ENCODE data around the gene UNC13A.
"Not testable (repeated sequence)": the region's sequence is repeated elsewhere in the genome, so short reads cannot be mapped to it uniquely, and the experiment has no call there.

DNA sequence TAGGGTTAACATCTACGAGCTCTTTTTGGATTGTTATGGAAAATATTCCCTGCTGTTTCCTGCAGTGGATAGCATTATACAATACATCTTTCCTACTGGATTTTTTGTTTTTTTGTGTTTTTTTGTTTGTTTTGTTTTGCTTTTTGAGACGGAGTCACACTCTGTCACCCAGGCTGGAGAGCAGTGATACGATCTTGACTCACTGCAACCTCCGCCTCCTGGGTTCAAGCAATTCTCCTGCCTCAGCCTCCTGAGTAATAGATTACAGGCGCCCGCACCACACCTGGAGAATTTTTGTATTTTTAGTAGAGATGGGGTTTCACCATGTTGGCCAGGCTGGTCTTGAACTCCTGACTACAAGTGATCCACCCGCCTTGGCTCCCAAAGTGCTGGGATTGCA is 102.8 kb downstream of the UNC13A start:
- TF ChIP-seq, protein P1, sequence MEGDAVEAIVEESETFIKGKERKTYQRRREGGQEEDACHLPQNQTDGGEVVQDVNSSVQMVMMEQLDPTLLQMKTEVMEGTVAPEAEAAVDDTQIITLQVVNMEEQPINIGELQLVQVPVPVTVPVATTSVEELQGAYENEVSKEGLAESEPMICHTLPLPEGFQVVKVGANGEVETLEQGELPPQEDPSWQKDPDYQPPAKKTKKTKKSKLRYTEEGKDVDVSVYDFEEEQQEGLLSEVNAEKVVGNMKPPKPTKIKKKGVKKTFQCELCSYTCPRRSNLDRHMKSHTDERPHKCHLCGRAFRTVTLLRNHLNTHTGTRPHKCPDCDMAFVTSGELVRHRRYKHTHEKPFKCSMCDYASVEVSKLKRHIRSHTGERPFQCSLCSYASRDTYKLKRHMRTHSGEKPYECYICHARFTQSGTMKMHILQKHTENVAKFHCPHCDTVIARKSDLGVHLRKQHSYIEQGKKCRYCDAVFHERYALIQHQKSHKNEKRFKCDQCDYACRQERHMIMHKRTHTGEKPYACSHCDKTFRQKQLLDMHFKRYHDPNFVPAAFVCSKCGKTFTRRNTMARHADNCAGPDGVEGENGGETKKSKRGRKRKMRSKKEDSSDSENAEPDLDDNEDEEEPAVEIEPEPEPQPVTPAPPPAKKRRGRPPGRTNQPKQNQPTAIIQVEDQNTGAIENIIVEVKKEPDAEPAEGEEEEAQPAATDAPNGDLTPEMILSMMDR (IDR thresholded peaks at IDR 0.05), result not testable (repeated sequence)
- not testable (repeated sequence) for TF ChIP-seq POLR2A (IDR thresholded peaks at IDR 0.05)
